ENCODE measurements around the gene TRIM13.
"Not testable (repeated sequence)": the region's sequence is repeated elsewhere in the genome, so short reads cannot be mapped to it uniquely, and the experiment has no call there.

The TRIM13 gene, protein sequence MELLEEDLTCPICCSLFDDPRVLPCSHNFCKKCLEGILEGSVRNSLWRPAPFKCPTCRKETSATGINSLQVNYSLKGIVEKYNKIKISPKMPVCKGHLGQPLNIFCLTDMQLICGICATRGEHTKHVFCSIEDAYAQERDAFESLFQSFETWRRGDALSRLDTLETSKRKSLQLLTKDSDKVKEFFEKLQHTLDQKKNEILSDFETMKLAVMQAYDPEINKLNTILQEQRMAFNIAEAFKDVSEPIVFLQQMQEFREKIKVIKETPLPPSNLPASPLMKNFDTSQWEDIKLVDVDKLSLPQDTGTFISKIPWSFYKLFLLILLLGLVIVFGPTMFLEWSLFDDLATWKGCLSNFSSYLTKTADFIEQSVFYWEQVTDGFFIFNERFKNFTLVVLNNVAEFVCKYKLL

DNA sequence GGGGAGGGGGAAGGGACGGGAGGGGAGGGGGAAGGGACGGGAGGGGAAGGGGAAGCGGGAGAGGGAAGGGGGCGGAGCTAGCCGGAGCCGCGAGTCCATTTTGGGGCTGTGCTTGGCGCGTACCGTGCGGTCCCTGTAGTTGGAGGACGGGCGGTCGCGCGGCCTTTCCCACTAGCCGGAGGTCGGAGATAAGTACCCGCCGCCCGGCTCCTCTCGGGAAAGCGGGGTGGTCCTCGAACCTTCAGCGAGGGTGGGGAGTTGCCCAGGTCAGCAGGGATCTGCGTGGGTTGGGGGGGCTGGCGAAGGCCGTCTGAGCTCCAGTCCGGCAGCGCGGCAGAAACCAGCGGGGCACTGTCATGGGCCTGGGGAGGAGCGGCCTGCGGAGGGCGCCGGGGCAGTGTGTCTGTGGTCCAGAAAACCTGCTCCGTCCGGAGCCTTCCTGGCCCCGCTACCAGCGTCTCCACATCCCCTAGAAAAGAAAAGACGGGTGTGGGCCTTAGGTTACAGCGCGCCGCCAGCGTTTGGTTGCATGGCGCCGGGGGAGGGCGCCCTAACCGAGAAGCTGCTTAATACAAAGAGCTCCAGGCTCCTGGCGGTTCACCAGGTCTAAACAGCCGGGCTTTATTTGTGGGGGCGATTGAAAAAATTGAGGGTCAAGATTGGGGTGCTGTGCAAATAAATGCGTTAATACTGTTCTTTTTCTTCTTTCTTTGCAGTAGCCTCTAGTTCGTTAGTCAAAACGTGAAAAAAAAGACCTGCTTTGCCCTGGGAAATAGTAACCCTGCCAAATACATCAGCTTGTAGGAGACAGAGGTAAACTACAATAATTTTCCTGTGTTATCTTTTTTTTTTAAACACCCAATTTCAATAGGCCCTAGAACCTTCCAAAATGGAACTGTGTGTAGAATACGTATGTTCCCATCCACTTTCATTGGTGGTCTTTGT, at the start of gene TRIM13:
TSS of gene TRIM13 (plus strand) at position 92 of the 945 bp plus-strand sequence. CDS start 14,899 bp downstream, outside the sequence.
- H3K4me3 ChIP-seq (ENCODE audit: low read depth, low read length): peak within 1 kb of the TSS; percentile 80
- DNase-seq (ENCODE audit: low read depth): peak; percentile 72

GRCh38 chr13:49948777-49949270, 48.0 kb upstream of the TRIM13 start:
- not testable (repeated sequence) for DNase-seq (ENCODE audit: low read depth)

GRCh38 chr13:49951754-49952535, 44.9 kb upstream of the TRIM13 start:
- no peak overlapping the region for H3K4me3 ChIP-seq (ENCODE audit: low read depth, low read length)
- DNase-seq (ENCODE audit: low read depth): no peak

More at GRCh38 chr13:49948777-49949270, 48.0 kb upstream of the TRIM13 start:
- H3K4me3 ChIP-seq (ENCODE audit: low read depth, low read length): not testable (repeated sequence)

- no peak overlapping the region for H3K4me3 ChIP-seq (ENCODE audit: low read depth, low read length)
- no peak for DNase-seq (ENCODE audit: low read depth)
Observed at GRCh38 chr13:49953560-49953959, 43.3 kb upstream of the TRIM13 start.

DNA sequence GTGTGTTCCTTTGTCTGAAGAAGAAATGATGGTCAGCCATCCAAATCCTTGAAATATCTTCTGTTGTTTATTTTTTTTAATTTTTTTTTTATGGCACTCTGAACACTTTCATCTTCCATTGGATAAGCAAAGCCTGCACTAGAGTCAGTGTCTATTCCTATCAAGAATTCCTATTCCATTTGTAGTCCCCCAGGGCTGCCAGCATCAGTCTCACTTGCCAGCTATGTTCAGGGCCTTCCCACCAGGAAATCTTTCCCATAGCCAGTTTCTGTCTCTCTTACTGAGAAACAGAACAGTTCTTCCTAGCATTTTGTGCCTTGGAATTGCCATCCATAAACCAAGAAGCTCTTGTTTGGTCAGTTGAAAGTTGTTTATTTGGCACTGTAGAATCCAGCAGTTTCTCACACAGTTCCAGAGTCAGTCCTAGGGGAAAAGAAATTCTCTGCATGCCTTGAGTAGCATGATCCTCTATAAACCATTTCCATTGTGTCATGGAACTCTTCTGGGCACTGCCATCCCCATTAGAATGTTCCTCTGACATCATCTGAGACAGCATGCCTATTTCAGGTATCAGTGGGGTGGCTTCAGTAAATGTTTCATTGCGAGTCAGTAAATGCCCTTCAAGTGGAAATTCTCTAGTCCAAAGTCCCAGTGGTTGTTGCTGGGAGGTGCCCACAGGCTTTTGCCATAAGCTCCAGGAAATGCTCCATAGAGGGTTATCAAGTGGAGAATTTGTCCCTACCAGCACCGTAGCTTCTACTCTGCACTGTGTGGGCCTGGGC, 42.0 kb upstream of the TRIM13 start:
- DNase-seq (ENCODE audit: low read depth): no peak
- no peak overlapping the region for H3K4me3 ChIP-seq (ENCODE audit: low read depth, low read length)

GRCh38 chr13:49956131-49956530, 40.7 kb upstream of the TRIM13 start:
- DNase-seq (ENCODE audit: low read depth): no peak
- no peak overlapping the region for H3K4me3 ChIP-seq (ENCODE audit: low read depth, low read length)

- no peak overlapping the region for H3K4me3 ChIP-seq (ENCODE audit: low read depth, low read length)
- no peak for DNase-seq (ENCODE audit: low read depth)
Observed at GRCh38 chr13:49958321-49958720, 38.5 kb upstream of the TRIM13 start.

DNA sequence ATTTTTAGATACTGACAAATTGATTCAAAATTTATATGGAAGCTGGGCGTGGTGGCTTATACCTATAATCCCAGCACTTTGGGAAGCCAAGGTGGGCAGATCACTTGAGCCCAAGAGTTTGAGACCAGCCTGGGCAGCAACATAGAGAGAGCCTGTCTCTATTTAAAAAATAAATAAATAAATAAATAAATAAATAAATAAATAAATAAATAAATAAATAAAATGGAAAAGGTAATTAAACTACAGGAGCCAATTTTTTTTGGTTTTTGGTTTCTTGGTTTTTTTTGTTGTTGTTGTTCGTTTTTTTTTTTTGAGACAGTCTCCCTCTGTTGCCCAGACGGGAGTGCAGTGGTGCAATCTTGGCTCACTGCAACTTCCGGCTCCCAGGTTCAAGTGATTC, 29.4 kb upstream of the TRIM13 start:
- no peak overlapping the region for H3K4me3 ChIP-seq (ENCODE audit: low read depth, low read length)
- DNase-seq (ENCODE audit: low read depth): no peak

DNA sequence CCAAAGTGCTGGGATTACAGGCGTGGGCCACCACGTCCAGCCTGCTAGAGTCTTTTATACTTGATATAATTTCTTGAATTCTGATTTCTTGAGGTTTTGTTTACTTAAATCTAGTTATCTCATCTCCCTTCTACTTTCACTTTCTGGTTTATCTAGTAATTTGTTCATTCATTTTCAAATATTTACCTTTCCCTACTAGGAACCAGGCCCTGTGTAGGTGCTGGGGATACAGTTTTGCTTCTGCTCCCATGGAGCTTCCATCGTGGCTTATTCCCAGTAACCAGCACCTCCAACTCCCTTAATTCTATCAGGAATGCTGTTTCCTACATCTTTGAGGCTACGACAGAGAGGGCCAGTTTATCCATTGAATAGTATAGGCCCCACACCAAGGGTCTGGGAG, 24.1 kb upstream of the TRIM13 start:
- no peak overlapping the region for H3K4me3 ChIP-seq (ENCODE audit: low read depth, low read length)
- no peak for DNase-seq (ENCODE audit: low read depth)

DNA sequence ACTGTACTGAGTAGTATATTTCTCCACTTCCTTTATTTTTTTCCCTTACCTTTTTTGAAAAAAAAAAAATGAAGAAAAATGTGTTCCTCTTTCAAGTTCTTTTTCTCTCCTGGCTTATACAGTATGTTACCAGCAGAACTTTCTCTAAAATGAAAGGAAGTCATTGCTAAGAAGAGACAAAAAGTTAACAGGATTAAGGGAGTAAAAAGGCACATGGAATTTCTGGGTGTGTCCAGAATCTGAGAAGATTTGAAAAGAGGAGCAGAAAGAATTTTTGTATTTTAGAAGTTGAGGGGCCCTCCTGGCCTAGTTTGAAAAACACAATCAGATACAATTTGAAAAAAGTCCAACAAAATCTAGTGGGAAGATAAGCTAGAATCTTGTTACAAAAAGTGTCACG, 21.0 kb upstream of the TRIM13 start:
- H3K4me3 ChIP-seq (ENCODE audit: low read depth, low read length): no peak overlapping the region
- DNase-seq (ENCODE audit: low read depth): no peak

GRCh38 chr13:49976314-49977258, 20.3 kb upstream of the TRIM13 start:
- H3K4me3 ChIP-seq (ENCODE audit: low read depth, low read length): no peak overlapping the region
- DNase-seq (ENCODE audit: low read depth): no peak

GRCh38 chr13:49977992-49978391, 18.9 kb upstream of the TRIM13 start:
- DNase-seq (ENCODE audit: low read depth): no peak
- H3K4me3 ChIP-seq (ENCODE audit: low read depth, low read length): no peak overlapping the region

GRCh38 chr13:49980266-49980665, 16.6 kb upstream of the TRIM13 start:
- H3K4me3 ChIP-seq (ENCODE audit: low read depth, low read length): no peak overlapping the region
- no peak for DNase-seq (ENCODE audit: low read depth)

DNA sequence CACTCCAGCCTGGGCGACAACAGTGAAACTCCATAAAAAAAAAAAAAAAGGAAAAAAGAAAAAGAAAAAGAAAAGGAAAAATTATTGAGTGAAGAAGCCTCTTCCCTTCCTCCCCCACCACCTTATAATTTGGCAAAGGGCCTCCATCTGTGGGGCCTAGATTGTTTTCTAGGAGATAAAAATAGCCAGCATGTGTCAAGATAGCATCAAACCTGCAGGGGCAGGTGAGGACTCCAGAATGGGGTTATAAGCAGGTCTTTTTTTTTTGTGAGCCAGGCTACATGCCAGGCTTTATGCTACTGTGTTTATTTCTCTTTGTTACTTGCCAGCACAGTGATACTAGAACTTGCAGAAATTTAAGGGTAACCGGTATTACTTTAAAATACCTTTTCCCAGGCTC, 11.7 kb upstream of the TRIM13 start:
- no peak for DNase-seq (ENCODE audit: low read depth)
- no peak overlapping the region for H3K4me3 ChIP-seq (ENCODE audit: low read depth, low read length)

- H3K4me3 ChIP-seq (ENCODE audit: low read depth, low read length): no peak overlapping the region
- no peak for DNase-seq (ENCODE audit: low read depth)
Observed at GRCh38 chr13:49986471-49986870, 10.4 kb upstream of the TRIM13 start.

DNA sequence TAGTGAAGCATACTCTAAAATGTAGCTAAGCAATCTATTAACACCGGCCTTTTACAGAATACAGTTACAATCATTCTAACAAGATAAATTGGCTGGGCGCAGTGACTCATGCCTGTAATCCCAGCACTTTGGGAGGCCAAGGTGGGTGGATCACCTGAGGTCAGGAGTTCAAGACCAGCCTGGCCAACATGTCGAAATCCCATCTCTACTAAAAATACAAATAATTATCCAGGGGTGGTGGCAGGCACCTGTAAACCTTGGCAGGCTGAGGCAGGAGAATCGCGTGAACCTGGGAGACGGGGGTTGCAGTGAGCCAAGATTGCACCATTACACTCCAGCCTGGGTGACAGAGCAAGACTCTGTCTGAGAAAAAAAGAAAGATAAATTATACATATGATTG, 6.2 kb upstream of the TRIM13 start:
- not testable (repeated sequence) for DNase-seq (ENCODE audit: low read depth); H3K4me3 ChIP-seq (ENCODE audit: low read depth, low read length)

- no peak for DNase-seq (ENCODE audit: low read depth)
- no peak overlapping the region for H3K4me3 ChIP-seq (ENCODE audit: low read depth, low read length)
Observed at GRCh38 chr13:49993111-49993510, 3.7 kb upstream of the TRIM13 start.

GRCh38 chr13:49993666-49994065, 3.2 kb upstream of the TRIM13 start:
- DNase-seq (ENCODE audit: low read depth): no peak
- no peak overlapping the region for H3K4me3 ChIP-seq (ENCODE audit: low read depth, low read length)
